ENCODE data around the gene ARHGAP36.

The ARHGAP36 gene

GRCh38 chrX:131041667-131042066, 16.5 kb upstream of the ARHGAP36 start:
- TF ChIP-seq CTCF (IDR thresholded peaks at IDR 0.05; ENCODE audit: low read depth, low read length), result no peak
- DNase-seq (ENCODE audit: low read depth in 2 of 2), result no peak
- no peak overlapping the region for H3K4me3 ChIP-seq (replicated peaks in 1 of 2; ENCODE audit: low read depth in 2 of 2, low read length in 2 of 2)

DNA sequence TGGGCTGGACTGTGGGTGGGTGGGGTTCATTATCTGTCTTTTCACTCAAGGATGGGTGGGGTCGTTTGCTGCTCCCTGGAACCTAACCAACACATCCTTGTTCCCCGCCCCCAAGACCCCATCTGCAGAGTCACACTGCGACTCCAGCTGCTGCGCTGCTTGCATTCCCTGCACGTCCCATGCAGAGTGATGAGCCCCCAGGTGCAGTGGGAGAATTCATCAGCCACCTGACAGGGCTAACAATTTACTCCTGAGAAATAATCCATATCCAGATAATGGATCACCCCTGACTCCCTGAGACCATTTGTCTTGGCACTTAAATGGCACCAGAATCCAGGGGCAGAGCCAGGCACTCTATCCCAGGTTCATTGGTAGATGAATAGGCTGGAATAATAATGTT, 12.4 kb upstream of the ARHGAP36 start:
- TF ChIP-seq CTCF (IDR thresholded peaks at IDR 0.05; ENCODE audit: low read depth, low read length), result no peak
- no peak overlapping the region for H3K4me3 ChIP-seq (replicated peaks in 1 of 2; ENCODE audit: low read depth in 2 of 2, low read length in 2 of 2)
- DNase-seq (ENCODE audit: low read depth in 2 of 2), result no peak

DNA sequence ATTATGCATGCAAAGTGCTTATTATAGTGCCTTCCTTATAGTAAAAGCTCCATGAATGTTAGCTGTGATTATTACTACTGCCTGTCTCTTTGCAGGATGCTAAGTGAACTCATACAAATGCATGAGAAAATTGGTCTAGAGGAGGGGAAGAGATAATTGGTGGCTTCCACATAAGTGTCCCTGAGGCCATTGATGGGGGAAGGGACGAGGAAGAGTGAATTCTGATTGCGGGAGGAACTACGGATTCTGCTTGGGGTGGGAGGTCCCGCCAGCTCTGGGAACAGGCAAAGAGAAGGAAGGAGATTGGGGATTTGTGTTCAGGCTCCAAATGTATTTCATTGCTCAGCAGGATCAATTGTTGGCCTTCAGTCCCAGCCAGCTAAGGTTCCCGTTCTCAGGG, 11.6 kb upstream of the ARHGAP36 start:
- DNase-seq (ENCODE audit: low read depth in 2 of 2), result no peak
- no peak for TF ChIP-seq CTCF (IDR thresholded peaks at IDR 0.05; ENCODE audit: low read depth, low read length)
- no peak overlapping the region for H3K4me3 ChIP-seq (replicated peaks in 1 of 2; ENCODE audit: low read depth in 2 of 2, low read length in 2 of 2)

- TF ChIP-seq CTCF (IDR thresholded peaks at IDR 0.05; ENCODE audit: low read depth, low read length), result no peak
- no peak for DNase-seq (ENCODE audit: low read depth in 2 of 2)
- no peak overlapping the region for H3K4me3 ChIP-seq (replicated peaks in 1 of 2; ENCODE audit: low read depth in 2 of 2, low read length in 2 of 2)
Measured at GRCh38 chrX:131047180-131047579, 11.0 kb upstream of the ARHGAP36 start.

DNA sequence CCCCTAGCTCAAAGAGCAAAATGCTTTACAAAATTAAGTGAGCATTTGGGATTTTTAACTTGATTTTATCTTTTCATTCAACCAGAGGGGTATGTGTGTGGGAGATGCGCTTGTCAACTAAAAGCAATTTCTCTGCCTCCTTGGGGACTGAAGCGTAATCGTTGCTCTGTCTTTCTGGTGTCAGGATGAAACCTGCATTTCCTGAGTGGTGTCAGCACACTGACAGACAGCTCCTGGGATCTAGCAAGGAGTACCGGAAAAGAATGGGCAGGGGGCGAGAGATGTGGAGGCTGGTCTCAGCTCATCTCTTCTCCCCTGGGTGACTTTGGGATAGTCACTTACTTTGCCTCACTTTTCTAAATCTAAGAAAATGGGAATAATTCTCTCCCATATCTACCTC, 5.1 kb upstream of the ARHGAP36 start:
- DNase-seq (ENCODE audit: low read depth in 2 of 2), result no peak
- no peak for TF ChIP-seq CTCF (IDR thresholded peaks at IDR 0.05; ENCODE audit: low read depth, low read length)
- H3K4me3 ChIP-seq (replicated peaks in 1 of 2; ENCODE audit: low read depth in 2 of 2, low read length in 2 of 2), result no peak overlapping the region

GRCh38 chrX:131054906-131055305, 3.2 kb upstream of the ARHGAP36 start:
- no peak overlapping the region for H3K4me3 ChIP-seq (replicated peaks in 1 of 2; ENCODE audit: low read depth in 2 of 2, low read length in 2 of 2)
- TF ChIP-seq CTCF (IDR thresholded peaks at IDR 0.05; ENCODE audit: low read depth, low read length), result no peak
- DNase-seq (ENCODE audit: low read depth in 2 of 2), result no peak

DNA sequence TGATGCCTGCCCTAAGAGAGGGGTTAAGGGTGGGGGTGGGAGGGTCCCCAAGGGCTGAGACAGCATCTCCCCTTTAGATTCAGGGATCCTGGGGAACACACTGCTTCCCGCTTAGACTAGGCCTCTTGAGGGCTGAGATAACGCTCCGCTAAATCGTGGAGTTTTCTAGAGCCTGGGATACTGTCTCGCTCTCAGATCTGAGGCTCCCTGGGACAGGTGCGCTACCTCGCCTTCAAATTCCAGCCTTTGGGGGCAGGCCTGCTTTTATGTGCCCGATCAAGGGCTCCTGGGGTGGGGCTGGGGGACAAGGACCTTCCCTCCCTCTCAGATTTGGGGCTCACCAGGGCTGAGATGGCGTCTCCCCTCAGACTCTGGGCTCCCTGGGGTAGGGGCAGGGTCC, 440 bp upstream of the ARHGAP36 start:
- TF ChIP-seq CTCF (IDR thresholded peaks at IDR 0.05; ENCODE audit: low read depth, low read length), result no peak
- no peak for DNase-seq (ENCODE audit: low read depth in 2 of 2)
- H3K4me3 ChIP-seq (replicated peaks in 1 of 2; ENCODE audit: low read depth in 2 of 2, low read length in 2 of 2), result no peak overlapping the region
